ENCODE measurements around the gene KLHL21. TPM values are rescaled to one million over a fixed set of nuclear protein-coding genes. Genes with fewer than 3 reads are reported as not detected.
"Not testable (repeated sequence)": the region's sequence is repeated elsewhere in the genome, so short reads cannot be mapped to it uniquely, and the experiment has no call there.

Gene KLHL21
- total RNA-seq, 4 donors from 2014 or later, result 105 to 125 (median 118) TPM

GRCh38 chr1:6638226-6638625 lies 35.6 kb upstream of the KLHL21 start:
- peaks cover 5% of the 10 kb centered on the region for H3K4me1 ChIP-seq
- no peak overlapping the region for H3K27ac ChIP-seq
- peaks cover 85% of the 10 kb centered on the region for H3K36me3 ChIP-seq
- no peak overlapping the region for H3K4me3 ChIP-seq
- WGBS, result 44% methylated on average over 18 of the region's 18 CpGs
- no peaks in the 10 kb centered on the region for H3K27me3 ChIP-seq
- DNase-seq (ENCODE audit: low spot score in 2 of 2), result peak; percentile 80 to 89
- TF ChIP-seq EP300 (IDR thresholded peaks at IDR 0.05) (no peak), POLR2AphosphoS5 (IDR thresholded peaks at IDR 0.05) (no peak), POLR2A (IDR thresholded peaks at IDR 0.05) (no peak)
- TF ChIP-seq, protein P1, sequence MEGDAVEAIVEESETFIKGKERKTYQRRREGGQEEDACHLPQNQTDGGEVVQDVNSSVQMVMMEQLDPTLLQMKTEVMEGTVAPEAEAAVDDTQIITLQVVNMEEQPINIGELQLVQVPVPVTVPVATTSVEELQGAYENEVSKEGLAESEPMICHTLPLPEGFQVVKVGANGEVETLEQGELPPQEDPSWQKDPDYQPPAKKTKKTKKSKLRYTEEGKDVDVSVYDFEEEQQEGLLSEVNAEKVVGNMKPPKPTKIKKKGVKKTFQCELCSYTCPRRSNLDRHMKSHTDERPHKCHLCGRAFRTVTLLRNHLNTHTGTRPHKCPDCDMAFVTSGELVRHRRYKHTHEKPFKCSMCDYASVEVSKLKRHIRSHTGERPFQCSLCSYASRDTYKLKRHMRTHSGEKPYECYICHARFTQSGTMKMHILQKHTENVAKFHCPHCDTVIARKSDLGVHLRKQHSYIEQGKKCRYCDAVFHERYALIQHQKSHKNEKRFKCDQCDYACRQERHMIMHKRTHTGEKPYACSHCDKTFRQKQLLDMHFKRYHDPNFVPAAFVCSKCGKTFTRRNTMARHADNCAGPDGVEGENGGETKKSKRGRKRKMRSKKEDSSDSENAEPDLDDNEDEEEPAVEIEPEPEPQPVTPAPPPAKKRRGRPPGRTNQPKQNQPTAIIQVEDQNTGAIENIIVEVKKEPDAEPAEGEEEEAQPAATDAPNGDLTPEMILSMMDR (IDR thresholded peaks at IDR 0.05), result no peak
- H3K9me3 ChIP-seq, result no peaks in the 10 kb centered on the region

DNA sequence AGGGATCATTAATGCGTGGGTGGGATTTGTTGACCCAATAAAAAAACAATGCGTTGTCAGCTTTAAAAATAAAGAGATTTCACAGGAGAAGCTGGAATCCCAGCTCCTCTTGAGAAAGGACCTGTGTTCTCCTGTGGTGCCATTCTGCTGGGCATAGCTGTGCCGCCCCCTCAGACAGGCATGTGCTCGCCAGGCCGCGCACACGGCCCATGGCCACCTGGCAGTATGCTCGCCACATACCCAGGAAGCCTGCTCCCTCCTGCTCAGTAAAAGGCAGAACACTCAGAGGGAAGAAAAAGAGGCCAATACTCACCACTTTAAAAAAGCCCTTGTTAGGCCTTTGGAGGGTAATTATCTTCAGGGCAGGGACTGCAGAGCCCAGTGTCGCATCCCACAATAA lies 35.1 kb upstream of the KLHL21 start:
- WGBS, result 62% methylated on average over 9 of the region's 9 CpGs
- Histone ChIP-seq H3K9me3 (no peaks in the 10 kb centered on the region), H3K36me3 (peaks cover 85% of the 10 kb centered on the region), H3K27ac (no peak overlapping the region), H3K4me1 (peaks cover 5% of the 10 kb centered on the region), H3K4me3 (no peak overlapping the region), H3K27me3 (no peaks in the 10 kb centered on the region)
- no peak for DNase-seq (ENCODE audit: low spot score in 2 of 2)
- TF ChIP-seq POLR2A (IDR thresholded peaks at IDR 0.05), result no peak
- TF ChIP-seq, protein P1 (IDR thresholded peaks at IDR 0.05), result no peak
- TF ChIP-seq EP300 (IDR thresholded peaks at IDR 0.05), result no peak
- TF ChIP-seq POLR2AphosphoS5 (IDR thresholded peaks at IDR 0.05), result no peak

DNA sequence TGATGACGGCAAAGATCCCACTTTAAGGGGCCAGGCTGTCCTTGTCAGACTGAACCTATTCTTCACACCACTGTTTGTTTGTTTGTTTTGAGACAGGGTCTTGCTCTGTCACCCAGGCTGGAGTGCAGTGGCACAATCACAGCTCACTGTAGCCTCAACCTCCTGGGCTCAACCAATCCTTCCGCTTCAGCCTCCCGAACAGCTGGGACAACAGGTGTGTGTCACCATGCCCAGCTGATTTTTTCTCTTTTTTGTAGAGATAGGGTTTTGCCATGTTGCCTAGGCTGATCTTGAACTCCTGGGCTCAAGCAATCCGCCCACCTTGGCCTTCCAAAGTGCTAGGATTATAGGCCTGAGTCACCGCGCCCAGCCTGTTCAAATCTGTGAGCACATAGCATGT lies 34.1 kb upstream of the KLHL21 start:
- not testable (repeated sequence) for H3K4me3 ChIP-seq; H3K9me3 ChIP-seq; DNase-seq (ENCODE audit: low spot score in 2 of 2); H3K27ac ChIP-seq; H3K27me3 ChIP-seq; H3K4me1 ChIP-seq
- WGBS, result 93% methylated on average over 6 of the region's 6 CpGs
- H3K36me3 ChIP-seq, result peaks cover 85% of the 10 kb centered on the region

DNA sequence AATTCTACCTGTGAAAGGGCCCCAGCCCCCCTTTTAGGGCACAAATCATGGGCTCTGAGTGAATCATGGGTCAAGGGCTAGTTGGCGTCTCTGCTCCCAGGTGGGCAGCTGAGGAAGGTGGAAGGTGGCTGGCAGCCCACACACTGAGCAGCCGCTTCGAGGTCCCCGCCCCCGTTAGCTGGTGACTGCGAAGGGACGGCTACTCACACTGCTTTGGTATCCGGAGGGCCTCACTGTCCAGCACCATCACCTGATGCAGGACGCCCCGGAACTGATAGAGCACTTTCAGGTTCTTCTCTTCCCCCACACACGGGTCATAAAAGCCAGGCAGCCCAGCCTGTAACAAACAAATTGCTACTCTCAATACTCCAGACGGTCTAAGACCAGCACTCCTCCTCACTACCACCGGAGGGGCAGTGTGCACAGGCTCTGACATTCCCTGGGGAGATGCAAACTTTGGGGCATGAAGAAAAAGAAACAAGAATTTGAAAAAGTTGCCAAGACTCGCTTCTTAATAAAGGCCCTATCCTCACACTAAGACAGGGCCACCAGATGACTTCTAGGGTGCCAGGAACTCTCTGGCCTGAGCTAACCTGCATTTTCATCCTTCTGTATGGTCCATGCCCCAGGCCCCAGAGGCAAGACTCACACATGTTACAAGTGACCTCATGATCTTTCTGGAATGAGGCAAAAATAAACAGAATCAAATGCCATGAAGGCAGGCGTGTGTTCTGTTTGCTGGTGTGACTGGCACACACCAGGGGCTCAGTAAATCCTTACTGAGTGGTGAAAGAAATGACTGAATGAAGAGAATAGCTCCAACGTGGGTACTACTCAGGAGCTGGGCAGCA lies 33.5 kb upstream of the KLHL21 start:
- DNase-seq (ENCODE audit: low spot score in 2 of 2), result no peak
- TF ChIP-seq EP300 (IDR thresholded peaks at IDR 0.05) (no peak), POLR2AphosphoS5 (IDR thresholded peaks at IDR 0.05) (no peak)
- TF ChIP-seq, protein P1 (IDR thresholded peaks at IDR 0.05), result no peak
- no peak overlapping the region for H3K27ac ChIP-seq

GRCh38 chr1:6635161-6635909 lies 32.7 kb upstream of the KLHL21 start:
- WGBS, result 97% methylated on average over 11 of the region's 20 CpGs
- Histone ChIP-seq H3K36me3 (peaks cover 83% of the 10 kb centered on the region), H3K4me3 (no peak overlapping the region)

More for the DNA sequence above, 33.5 kb upstream of the KLHL21 start:
- Histone ChIP-seq H3K4me3 (no peak overlapping the region), H3K27me3 (no peaks in the 10 kb centered on the region), H3K4me1 (peaks cover 5% of the 10 kb centered on the region), H3K36me3 (peaks cover 83% of the 10 kb centered on the region), H3K9me3 (no peaks in the 10 kb centered on the region)
- 83% methylated on average over 7 of the region's 16 CpGs for WGBS

More at GRCh38 chr1:6635161-6635909, 32.7 kb upstream of the KLHL21 start:
- Histone ChIP-seq H3K27ac (no peak overlapping the region), H3K9me3 (no peaks in the 10 kb centered on the region), H3K27me3 (no peaks in the 10 kb centered on the region), H3K4me1 (peaks cover 5% of the 10 kb centered on the region)
- DNase-seq (ENCODE audit: low spot score in 2 of 2), result no peak
- TF ChIP-seq, protein P1 (IDR thresholded peaks at IDR 0.05), result no peak
- TF ChIP-seq EP300 (IDR thresholded peaks at IDR 0.05) (no peak), POLR2AphosphoS5 (IDR thresholded peaks at IDR 0.05) (no peak), POLR2A (IDR thresholded peaks at IDR 0.05) (no peak)
